Esophagus muscularis mucosa (tissue), 4 donors: Measurements from ENCODE around the gene STARD13.

Source experiments
- CTCF ChIP-seq, 3 experiments: fragments of 200-600 bp in 2 of 3; fragments of 450-650 bp in 1 of 3; sonication (generic) in 2 of 3; IDR thresholded peaks; one replicate each; pipeline ENCODE4 v1.5.1; 2017 to 2019; ENCODE audit warnings: antibody characterized with exemption in 3 of 3, mild to moderate bottlenecking in 2 of 3, moderate library complexity in 1 of 3
- EP300 ChIP-seq: sonication (generic); formaldehyde crosslinking; IDR thresholded peaks from one replicate; pipeline ENCODE4 v1.6.1; 2017; ENCODE audit warnings: antibody characterized with exemption
- POLR2AphosphoS5 ChIP-seq, 2 donors: sonication (generic); formaldehyde crosslinking; IDR thresholded peaks; one replicate each; pipeline ENCODE4 v1.6.1; 2017; ENCODE audit warnings: antibody characterized with exemption in 2 of 2

- TF ChIP-seq POLR2AphosphoS5 (IDR thresholded peaks at IDR 0.05) (no peak), CTCF (IDR thresholded peaks at IDR 0.05) (no peak), EP300 (no peak)
These were observed 19.9 kb downstream of the STARD13 start for GRCh38 chr13:33265607-33266006.
